Neural cell (in vitro differentiated cells): ENCODE results near the gene NDUFA6.

ENCODE experiments used
- EP300 ChIP-seq: fragments of 450-650 bp; conservative IDR thresholded peaks from 2 replicates; pipeline ENCODE4 v1.6.1; 2014; ENCODE audit warnings: antibody characterized with exemption, mild to moderate bottlenecking, moderate library complexity; ENCODE audit not compliant: poor library complexity, severe bottlenecking
- EZH2 ChIP-seq: fragments of 200-600, 300-800 bp; shearing (Covaris generic), sonication (generic); IDR thresholded peaks from 2 replicates; pipeline ENCODE4 v1.6.1; 2014; ENCODE audit warnings: antibody characterized with exemption, low read length, borderline replicate concordance, mild to moderate bottlenecking; ENCODE audit not compliant: insufficient read depth, poor library complexity, severe bottlenecking
- POLR2AphosphoS5 ChIP-seq: IDR thresholded peaks from 2 replicates; pipeline ENCODE4 v1.6.1; 2012
- RAD21 ChIP-seq: fragments of 450-650 bp; conservative IDR thresholded peaks from 2 replicates; pipeline ENCODE4 v1.6.1; 2014; ENCODE audit warnings: antibody characterized with exemption, mild to moderate bottlenecking, moderate library complexity
- TAF1 ChIP-seq: IDR thresholded peaks from 2 replicates; pipeline ENCODE4 v1.6.1; 2012; ENCODE audit warnings: low read depth
- TF ChIP-seq, protein P1 (sequence below): fragments of 450-650 bp; IDR thresholded peaks from 2 replicates; pipeline ENCODE4 v1.5.1; 2014; ENCODE audit warnings: antibody characterized with exemption, mild to moderate bottlenecking, moderate library complexity; ENCODE audit not compliant: poor library complexity, severe bottlenecking
- TF ChIP-seq, protein P2 (sequence below): IDR thresholded peaks from 2 replicates; pipeline ENCODE4 v1.6.1; 2012; ENCODE audit warnings: borderline replicate concordance

DNA sequence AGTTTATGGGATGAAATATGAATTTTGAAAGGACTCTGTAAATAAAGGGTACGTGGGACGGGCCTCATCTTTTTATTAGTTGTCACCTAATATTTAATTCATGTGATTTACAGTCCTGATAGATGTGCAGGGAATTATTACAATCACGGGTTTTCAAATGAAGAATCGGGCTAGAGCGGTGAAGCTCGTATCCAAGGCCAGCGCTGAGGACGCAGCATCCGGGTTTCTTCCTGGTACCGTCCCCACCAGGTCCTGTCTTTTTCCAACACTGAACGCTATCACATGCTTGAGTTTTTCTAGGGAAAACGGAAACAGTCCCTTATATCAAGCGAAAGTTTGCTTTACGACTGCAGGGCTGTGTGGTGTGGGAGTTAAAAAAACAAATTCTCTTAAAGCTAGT, 10.3 kb downstream of the NDUFA6 start:
- TF ChIP-seq, protein P1, sequence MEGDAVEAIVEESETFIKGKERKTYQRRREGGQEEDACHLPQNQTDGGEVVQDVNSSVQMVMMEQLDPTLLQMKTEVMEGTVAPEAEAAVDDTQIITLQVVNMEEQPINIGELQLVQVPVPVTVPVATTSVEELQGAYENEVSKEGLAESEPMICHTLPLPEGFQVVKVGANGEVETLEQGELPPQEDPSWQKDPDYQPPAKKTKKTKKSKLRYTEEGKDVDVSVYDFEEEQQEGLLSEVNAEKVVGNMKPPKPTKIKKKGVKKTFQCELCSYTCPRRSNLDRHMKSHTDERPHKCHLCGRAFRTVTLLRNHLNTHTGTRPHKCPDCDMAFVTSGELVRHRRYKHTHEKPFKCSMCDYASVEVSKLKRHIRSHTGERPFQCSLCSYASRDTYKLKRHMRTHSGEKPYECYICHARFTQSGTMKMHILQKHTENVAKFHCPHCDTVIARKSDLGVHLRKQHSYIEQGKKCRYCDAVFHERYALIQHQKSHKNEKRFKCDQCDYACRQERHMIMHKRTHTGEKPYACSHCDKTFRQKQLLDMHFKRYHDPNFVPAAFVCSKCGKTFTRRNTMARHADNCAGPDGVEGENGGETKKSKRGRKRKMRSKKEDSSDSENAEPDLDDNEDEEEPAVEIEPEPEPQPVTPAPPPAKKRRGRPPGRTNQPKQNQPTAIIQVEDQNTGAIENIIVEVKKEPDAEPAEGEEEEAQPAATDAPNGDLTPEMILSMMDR: no peak
- TF ChIP-seq TAF1: no peak
- no peak for TF ChIP-seq EP300
- TF ChIP-seq POLR2AphosphoS5: no peak
- TF ChIP-seq, protein P2, sequence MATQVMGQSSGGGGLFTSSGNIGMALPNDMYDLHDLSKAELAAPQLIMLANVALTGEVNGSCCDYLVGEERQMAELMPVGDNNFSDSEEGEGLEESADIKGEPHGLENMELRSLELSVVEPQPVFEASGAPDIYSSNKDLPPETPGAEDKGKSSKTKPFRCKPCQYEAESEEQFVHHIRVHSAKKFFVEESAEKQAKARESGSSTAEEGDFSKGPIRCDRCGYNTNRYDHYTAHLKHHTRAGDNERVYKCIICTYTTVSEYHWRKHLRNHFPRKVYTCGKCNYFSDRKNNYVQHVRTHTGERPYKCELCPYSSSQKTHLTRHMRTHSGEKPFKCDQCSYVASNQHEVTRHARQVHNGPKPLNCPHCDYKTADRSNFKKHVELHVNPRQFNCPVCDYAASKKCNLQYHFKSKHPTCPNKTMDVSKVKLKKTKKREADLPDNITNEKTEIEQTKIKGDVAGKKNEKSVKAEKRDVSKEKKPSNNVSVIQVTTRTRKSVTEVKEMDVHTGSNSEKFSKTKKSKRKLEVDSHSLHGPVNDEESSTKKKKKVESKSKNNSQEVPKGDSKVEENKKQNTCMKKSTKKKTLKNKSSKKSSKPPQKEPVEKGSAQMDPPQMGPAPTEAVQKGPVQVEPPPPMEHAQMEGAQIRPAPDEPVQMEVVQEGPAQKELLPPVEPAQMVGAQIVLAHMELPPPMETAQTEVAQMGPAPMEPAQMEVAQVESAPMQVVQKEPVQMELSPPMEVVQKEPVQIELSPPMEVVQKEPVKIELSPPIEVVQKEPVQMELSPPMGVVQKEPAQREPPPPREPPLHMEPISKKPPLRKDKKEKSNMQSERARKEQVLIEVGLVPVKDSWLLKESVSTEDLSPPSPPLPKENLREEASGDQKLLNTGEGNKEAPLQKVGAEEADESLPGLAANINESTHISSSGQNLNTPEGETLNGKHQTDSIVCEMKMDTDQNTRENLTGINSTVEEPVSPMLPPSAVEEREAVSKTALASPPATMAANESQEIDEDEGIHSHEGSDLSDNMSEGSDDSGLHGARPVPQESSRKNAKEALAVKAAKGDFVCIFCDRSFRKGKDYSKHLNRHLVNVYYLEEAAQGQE: no peak
- peak; percentile 4 for TF ChIP-seq RAD21
- TF ChIP-seq EZH2: no peak
